ENCODE results near the gene SPIB.

The SPIB gene

GRCh38 chr19:50392759-50393158 lies 26.0 kb upstream of the SPIB start:
- no peak for DNase-seq

GRCh38 chr19:50393589-50393988 lies 25.1 kb upstream of the SPIB start:
- no peak for DNase-seq

- no peak for DNase-seq
Measured at GRCh38 chr19:50394017-50394416, 24.7 kb upstream of the SPIB start.

- DNase-seq: no peak
Measured at GRCh38 chr19:50398675-50399367, 19.9 kb upstream of the SPIB start.

GRCh38 chr19:50399368-50399745 lies 19.4 kb upstream of the SPIB start:
- DNase-seq: no peak

- no peak for DNase-seq
Measured at GRCh38 chr19:50401605-50402450, 16.9 kb upstream of the SPIB start.

GRCh38 chr19:50402544-50403301 lies 16.0 kb upstream of the SPIB start:
- no peak for DNase-seq

- DNase-seq: no peak
Measured at GRCh38 chr19:50406156-50406820, 12.4 kb upstream of the SPIB start.

- no peak for DNase-seq
Measured at GRCh38 chr19:50406829-50407228, 11.9 kb upstream of the SPIB start.

GRCh38 chr19:50409347-50409746 lies 9.4 kb upstream of the SPIB start:
- DNase-seq: no peak

GRCh38 chr19:50410109-50410508 lies 8.6 kb upstream of the SPIB start:
- no peak for DNase-seq

GRCh38 chr19:50412419-50412818 lies 6.3 kb upstream of the SPIB start:
- DNase-seq: no peak

- DNase-seq: no peak
Measured at GRCh38 chr19:50413096-50413495, 5.6 kb upstream of the SPIB start.

GRCh38 chr19:50413531-50413930 lies 5.2 kb upstream of the SPIB start:
- DNase-seq: no peak

- peak; percentile 71 for DNase-seq
Measured at GRCh38 chr19:50414864-50415660, 3.7 kb upstream of the SPIB start.

GRCh38 chr19:50415661-50416033 lies 3.1 kb upstream of the SPIB start:
- DNase-seq: no peak

- DNase-seq: no peak
Measured at GRCh38 chr19:50416034-50416977, 2.4 kb upstream of the SPIB start.

- DNase-seq: no peak
Measured at GRCh38 chr19:50417111-50418081, 1.3 kb upstream of the SPIB start.

- DNase-seq: no peak
Measured at GRCh38 chr19:50419022-50419579, 363 bp downstream of the SPIB start.

Measured in NCI-H82 (cell line).